ENCODE results near the gene ECE2.

Gene ECE2

GRCh38 chr3:184240384-184241140 is 35.3 kb upstream of the ECE2 start:
- DNase-seq (ENCODE audit: low read depth in 2 of 2) = no peak

DNA sequence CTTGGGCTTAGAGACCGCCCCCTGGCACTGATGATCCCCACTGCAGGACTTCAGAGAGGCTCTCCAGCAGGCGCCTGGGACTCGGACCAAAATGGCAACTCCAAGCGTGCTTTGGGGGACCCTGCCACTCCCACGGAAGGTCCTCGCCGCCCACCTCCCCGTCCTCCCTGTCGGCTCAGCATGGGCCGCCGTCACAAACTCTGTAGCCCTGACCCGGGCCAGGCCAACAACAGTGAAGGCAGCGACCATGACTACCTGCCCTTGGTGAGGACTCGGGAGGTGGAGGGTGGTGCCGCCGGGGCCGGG is 34.7 kb upstream of the ECE2 start:
- DNase-seq (ENCODE audit: low read depth in 2 of 2) = no peak

DNA sequence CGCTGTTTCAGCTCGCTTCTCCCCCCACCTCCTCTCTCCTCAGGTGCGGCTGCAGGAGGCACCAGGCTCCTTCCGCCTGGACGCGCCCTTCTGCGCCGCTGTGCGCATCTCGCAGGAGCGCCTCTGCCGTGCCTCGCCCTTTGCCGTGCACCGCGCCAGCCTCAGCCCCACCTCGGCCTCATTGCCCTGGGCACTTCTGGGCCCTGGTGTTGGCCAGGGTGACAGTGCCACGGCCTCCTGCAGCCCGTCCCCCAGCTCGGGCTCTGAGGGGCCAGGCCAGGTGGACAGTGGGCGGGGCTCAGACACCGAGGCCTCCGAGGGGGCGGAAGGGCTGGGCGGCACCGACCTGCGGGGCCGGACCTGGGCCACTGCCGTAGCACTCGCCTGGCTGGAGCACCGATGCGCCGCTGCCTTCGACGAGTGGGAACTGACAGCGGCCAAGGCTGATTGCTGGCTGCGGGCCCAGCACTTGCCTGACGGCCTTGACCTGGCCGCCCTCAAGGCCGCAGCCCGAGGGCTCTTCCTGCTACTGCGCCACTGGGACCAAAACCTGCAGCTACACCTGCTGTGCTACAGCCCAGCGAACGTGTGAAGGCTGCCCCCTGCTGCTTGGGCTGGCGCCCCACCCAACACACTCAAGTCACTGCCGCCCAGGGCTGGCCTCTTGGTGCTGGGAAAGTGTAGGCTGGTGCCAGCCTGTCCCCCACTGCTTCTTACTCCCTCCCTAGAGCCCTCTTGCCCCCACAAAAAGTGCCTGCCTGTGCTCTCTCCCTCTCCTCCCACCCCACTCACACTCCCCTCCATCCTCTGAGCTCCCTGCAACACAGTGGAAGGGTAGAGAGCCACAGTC is 34.1 kb upstream of the ECE2 start:
- DNase-seq (ENCODE audit: low read depth in 2 of 2) = no peak

DNA sequence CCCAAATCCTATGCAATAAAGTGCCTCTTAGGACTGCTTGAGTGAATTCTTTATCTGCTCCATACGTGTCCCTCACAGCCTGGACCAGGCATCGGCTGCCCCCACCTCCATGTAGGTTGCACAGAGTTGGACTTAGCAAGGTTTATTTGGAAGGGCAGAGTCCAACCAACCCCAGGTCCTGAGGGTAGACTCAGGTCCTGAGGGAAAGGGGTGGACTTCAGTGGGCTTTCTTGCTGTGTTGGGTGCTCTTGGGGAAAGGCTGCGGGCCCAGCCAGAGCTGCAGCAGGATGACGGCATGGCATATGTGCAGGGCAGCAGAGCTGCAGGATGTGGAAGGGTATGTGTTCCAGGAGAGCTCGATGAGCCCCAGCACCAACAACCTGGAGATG is 33.5 kb upstream of the ECE2 start:
- DNase-seq (ENCODE audit: low read depth in 2 of 2) = no peak

GRCh38 chr3:184248454-184249411 is 27.1 kb upstream of the ECE2 start, which contains the start of gene ALG3:
TSS of gene ALG3 (minus strand) at chr3:184248962. CDS start at chr3:184248940, 22 bp downstream.
- peak; percentile 75 to 86 for DNase-seq (ENCODE audit: low read depth in 2 of 2)

- DNase-seq (ENCODE audit: low read depth in 2 of 2) = peak; percentile 91 to 94
Measured at GRCh38 chr3:184249412-184250166, 26.2 kb upstream of the ECE2 start, which contains the start of gene EEF1AKMT4. TSS of gene EEF1AKMT4 (plus strand) at chr3:184249672. CDS start at chr3:184249695, 23 bp downstream.

DNA sequence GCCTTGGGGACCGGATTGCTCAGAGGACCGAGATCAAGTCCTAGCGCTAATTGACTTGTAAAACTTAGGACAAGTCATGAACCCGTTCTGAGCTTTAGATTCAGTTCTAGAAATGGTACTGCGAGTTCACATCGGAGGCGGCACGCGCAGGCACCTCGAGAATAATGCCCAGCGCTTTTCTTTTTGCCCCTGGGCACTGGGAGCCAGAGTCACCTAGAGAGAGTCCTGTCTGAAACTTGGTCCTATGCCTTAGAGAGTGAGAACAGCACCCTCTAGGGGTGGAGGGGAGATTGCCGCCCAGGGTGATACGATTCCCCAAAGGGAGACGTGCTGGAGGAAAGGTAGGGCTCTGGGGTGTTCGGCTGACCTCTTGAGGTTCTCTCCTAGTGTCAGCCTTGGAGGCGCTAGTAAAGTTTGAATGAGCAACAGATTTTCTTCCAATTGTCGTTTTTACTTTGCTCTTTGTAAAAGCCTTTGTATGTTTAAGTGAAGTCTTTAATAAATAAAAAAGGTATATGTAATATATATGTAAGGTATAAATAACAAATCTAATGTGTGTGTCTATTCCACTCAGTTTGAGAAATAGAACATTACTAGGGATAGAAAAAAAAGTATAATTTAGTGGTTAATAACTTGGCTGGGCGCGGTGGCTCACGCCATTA is 25.5 kb upstream of the ECE2 start:
- peak; percentile 76 to 94 for DNase-seq (ENCODE audit: low read depth in 2 of 2)

- DNase-seq (ENCODE audit: low read depth in 2 of 2) = no peak
Measured at GRCh38 chr3:184255291-184256039, 20.4 kb upstream of the ECE2 start.

GRCh38 chr3:184257083-184257915 is 18.5 kb upstream of the ECE2 start:
- DNase-seq (ENCODE audit: low read depth in 2 of 2) = no peak

- DNase-seq (ENCODE audit: low read depth in 2 of 2) = no peak
Measured at GRCh38 chr3:184258926-184259325, 16.9 kb upstream of the ECE2 start.

DNA sequence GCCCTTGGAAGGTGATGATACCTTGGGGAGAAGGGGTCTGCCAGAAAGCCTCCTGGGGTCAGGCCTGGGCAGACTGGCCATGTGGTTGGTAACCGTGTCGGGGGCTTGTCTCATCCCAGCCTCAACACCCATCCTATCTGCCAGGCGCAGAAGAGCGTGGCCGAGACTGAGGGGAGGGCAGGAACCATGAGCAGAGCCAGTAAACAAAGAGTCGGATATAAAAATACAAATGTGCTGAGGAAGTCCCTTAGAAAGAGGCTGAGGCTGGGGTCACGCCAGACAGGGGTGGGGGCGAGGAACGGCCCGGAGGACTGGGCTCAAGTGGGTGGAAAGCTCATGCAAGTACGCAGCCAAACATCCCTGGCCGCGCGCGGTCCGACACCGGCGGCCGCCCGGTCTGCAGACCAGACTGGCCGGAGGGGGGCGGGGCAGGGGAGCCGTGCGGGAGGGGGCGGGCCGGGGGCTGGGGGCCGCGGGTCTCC is 16.4 kb upstream of the ECE2 start:
- no peak for DNase-seq (ENCODE audit: low read depth in 2 of 2)

DNA sequence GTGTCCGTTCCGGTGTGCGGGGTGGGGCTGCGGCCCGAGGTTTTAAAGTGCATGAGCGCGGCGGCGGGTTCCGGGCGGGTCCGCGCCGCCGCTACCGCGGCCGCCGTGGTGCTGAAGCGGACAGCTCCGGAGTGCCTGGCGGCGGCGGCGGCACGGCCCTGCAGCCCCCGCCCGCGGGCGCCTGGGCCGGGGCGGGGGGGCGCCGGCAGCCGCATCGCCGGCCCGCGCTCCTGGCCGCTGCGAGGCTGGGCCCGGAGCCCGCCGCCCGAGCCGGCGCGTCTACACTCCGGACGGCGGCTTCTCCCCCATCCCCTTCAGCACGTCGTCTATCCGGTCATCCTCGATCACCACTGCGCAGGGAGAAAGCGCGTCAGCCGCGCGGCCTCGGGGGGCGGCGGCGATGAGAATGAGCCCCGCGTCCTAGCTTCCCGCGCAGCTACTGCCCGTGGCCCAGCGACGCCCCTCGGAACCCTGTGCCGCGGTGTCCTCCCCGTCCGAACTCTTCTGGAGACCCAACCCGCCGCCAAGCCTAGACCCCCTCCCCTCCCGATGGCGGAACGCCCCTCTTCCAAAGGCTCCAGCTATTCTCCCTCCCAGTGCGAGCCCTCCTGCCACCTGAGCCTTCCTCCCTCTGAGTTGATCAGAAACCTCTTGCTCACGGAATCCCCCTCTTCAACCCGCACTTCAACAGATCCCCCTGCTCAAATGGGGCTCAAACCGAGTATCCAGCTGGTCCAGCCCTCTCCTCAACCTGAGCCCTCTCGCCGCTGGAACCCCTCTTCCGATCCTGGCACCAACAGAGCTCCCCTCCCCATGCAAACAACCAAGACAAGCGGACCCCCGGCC is 15.7 kb upstream of the ECE2 start:
- no peak for DNase-seq (ENCODE audit: low read depth in 2 of 2)

DNA sequence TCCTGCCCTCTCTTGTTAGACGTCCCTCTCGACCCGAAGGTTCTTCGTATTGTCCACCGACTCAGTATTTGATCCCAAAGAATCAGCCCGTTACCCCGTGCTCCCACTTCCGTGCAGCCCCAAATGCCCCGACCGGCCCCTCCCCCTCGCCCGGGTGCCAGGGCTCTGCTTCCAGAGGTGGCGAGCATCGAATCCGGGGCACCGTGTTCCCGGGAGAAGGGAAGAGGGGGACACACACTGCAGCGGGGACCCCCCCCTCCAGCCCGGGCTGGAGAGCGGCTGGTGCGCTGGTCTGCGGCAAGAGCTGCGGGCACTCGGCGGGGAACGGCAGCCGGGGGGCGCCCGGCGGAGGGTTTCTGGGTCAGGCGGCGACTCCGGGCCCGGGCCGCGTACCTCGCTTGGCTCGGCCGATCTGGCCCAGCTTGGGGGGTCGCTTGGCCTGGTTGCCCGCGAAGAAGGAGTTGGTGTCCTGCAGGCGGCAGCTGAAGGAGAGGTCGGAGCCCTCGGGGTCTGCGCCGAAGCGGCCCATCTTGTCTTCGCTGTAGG is 15.0 kb upstream of the ECE2 start:
- DNase-seq (ENCODE audit: low read depth in 2 of 2) = no peak

DNA sequence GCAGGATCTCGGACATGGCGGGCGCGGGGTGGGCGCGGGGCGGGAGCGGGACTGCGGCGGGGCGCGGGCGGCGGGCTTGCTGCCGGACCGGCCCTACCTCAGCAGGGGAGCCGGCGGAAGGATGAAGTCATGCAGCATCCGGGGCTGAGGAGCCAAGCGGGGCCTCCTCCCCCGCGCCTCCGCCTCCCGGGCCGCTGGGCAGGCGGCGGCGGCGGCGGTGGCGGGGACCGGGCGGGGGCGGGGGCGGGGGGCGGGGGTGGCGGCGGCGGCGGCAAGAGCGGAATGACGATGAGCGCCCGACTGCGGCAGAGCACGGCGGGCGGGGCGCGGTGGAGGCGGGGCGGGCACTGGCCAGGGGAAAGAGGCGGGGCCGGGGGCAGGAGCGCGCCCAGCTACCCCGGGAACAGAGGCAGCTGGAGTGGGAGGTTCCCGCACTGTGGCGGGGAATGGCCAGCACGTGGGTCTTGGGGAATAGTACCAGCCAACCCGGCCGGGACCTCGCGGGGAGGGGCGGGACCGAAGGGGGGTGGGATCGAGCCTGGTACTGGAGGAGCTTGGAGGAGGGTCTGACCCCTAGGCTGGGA is 14.5 kb upstream of the ECE2 start, which contains the start of gene CAMK2N2:
CAMK2N2 (minus strand) TSS at position 284 of the 584 bp plus-strand sequence; CDS start at position 16, 268 bp downstream.
- DNase-seq (ENCODE audit: low read depth in 2 of 2) = peak in 1 of 2 experiments; percentile 56

- no peak for DNase-seq (ENCODE audit: low read depth in 2 of 2)
Measured at GRCh38 chr3:184261854-184262763, 13.7 kb upstream of the ECE2 start.

GRCh38 chr3:184262764-184263179 is 13.1 kb upstream of the ECE2 start:
- DNase-seq (ENCODE audit: low read depth in 2 of 2) = no peak

All from stimulated activated CD4-positive, alpha-beta T cell treated with anti-CD3 and anti-CD28 coated beads, Interleukin-12 subunit alpha, Interleukin-12 subunit beta, amount 100 ng/mL, for 24 hours (primary cell).